HCT116 (cell line): ENCODE measurements around the gene GRID2. TPM values are rescaled to one million over a fixed set of nuclear protein-coding genes. Genes with fewer than 3 reads are reported as not detected.

Experiments used
- ATAC-seq: fragments of 200-7000 bp; cut with Tn5 transposase; 2 replicates; pipeline ENCODE4 v1.9.1; 2020; ENCODE audit warnings: mild to moderate bottlenecking, moderate library complexity
- BruUV-seq: library from RNA; stranded (reverse); fragments of 400-500 nt; replicated peaks from 2 replicates; lab custom pipeline; 2021; lab: Mats Ljungman, UMichigan
- CTCF ChIA-PET: fragments of 300-600 bp; sonication (Branson Sonifier 250); formaldehyde crosslinking; loops from one replicate; lab custom pipeline; 2021; ENCODE audit warnings: antibody characterized with exemption; lab: Charles Lee
- POLR2A ChIA-PET: fragments of 300-600, 350-600 bp; sonication (Branson Sonifier 250); formaldehyde crosslinking; loops from one replicate; lab custom pipeline; 2021; ENCODE audit warnings: antibody characterized with exemption; lab: Charles Lee
- RAD21 ChIA-PET, 2 experiments: fragments of 300-600 bp; sonication (Branson Sonifier 250); formaldehyde crosslinking; loops; one replicate each; lab custom pipeline; 2023; ENCODE audit warnings: low total read pairs in 2 of 2; ENCODE audit not compliant: uncharacterized antibody in 2 of 2, unreplicated experiment in 2 of 2, low non-redundant PET in 1 of 2; lab: Charles Lee
- DNase-seq: peaks from one replicate; pipeline ENCODE4 v3.0.0-alpha.2; 2010; ENCODE audit warnings: low read depth, low spot score
- H2AFZ ChIP-seq: fragments of 200-600 bp; shearing (Covaris generic), sonication (generic); 2 replicates; pipeline ENCODE4 v1.6.1; 2017; ENCODE audit warnings: low read depth, mixed run types, mixed read lengths, antibody characterized with exemption, low read length; ENCODE audit not compliant: poor library complexity, severe bottlenecking
- H3K27ac ChIP-seq: 2 replicates; pipeline ENCODE4 v1.5.1; 2012; ENCODE audit warnings: low read depth, low read length
- H3K27me3 ChIP-seq: fragments of 200-600 bp; sonication (generic); 2 replicates; pipeline ENCODE4 v1.6.1; 2016; ENCODE audit warnings: mixed run types, low read length, mixed read lengths; ENCODE audit not compliant: insufficient read depth
- H3K36me3 ChIP-seq, 2 experiments: fragments of 200-500 bp in 1 of 2; fragments of 200-600 bp in 1 of 2; sonication (Bioruptor generic) in 1 of 2; sonication (generic) in 1 of 2; 2 replicates each; pipeline versions ENCODE4 v1.5.1 to v1.6.1; 2014 to 2016; ENCODE audit warnings: low read length in 2 of 2, inconsistent platforms in 1 of 2, mixed read lengths in 1 of 2, mixed run types in 1 of 2; ENCODE audit not compliant: insufficient read depth in 2 of 2, control insufficient read depth in 1 of 2
- H3K4me1 ChIP-seq, 2 experiments: fragments of 200-600 bp in 1 of 2; sonication (generic) in 1 of 2; 2 replicates each; pipeline versions ENCODE4 v1.5.1 to v1.6.1; 2012 to 2017; ENCODE audit warnings: low read length in 2 of 2, inconsistent platforms in 1 of 2, mild to moderate bottlenecking in 1 of 2, mixed read lengths in 1 of 2, mixed run types in 1 of 2, moderate library complexity in 1 of 2; ENCODE audit not compliant: insufficient read depth in 2 of 2, control insufficient read depth in 1 of 2
- H3K4me2 ChIP-seq: fragments of 200-600 bp; sonication (generic); 2 replicates; pipeline ENCODE4 v1.6.1; 2017; ENCODE audit warnings: mixed run types, low read length, mixed read lengths
- H3K4me3 ChIP-seq, 2 experiments: fragments of 200-600 bp in 1 of 2; sonication (generic) in 1 of 2; replicated peaks in 1 of 2; 2 replicates each; pipeline ENCODE4 v1.5.1; 2011 to 2016; ENCODE audit warnings: low read length in 2 of 2, control low read depth in 1 of 2, low read depth in 1 of 2, mild to moderate bottlenecking in 1 of 2, mixed read lengths in 1 of 2, mixed run types in 1 of 2
- H3K79me2 ChIP-seq: fragments of 200-600 bp; sonication (generic); 2 replicates; pipeline ENCODE4 v1.6.1; 2017; ENCODE audit warnings: mild to moderate bottlenecking, mixed run types, low read length, moderate library complexity, mixed read lengths; ENCODE audit not compliant: insufficient read depth
- H3K9ac ChIP-seq: fragments of 200-600 bp; sonication (generic); 2 replicates; pipeline ENCODE4 v1.6.1; 2016; ENCODE audit warnings: low read length, mixed read lengths
- H3K9me2 ChIP-seq: fragments of 200-600 bp; sonication (generic), shearing (Covaris generic); 2 replicates; pipeline ENCODE4 v1.6.1; 2017; ENCODE audit warnings: mixed run types, mild to moderate bottlenecking, moderate library complexity; ENCODE audit not compliant: insufficient read depth
- H3K9me3 ChIP-seq, 2 experiments: fragments of 200-500 bp in 1 of 2; fragments of 200-600 bp in 1 of 2; sonication (Bioruptor generic) in 1 of 2; sonication (generic) in 1 of 2; 2 replicates each; pipeline ENCODE4 v1.6.1; 2014 to 2017; ENCODE audit warnings: low read length in 2 of 2, mixed read lengths in 2 of 2, inconsistent platforms in 1 of 2, low read depth in 1 of 2, mild to moderate bottlenecking in 1 of 2, mixed run types in 1 of 2, moderate library complexity in 1 of 2; ENCODE audit not compliant: control insufficient read depth in 1 of 2, insufficient read depth in 1 of 2
- H4K20me1 ChIP-seq: fragments of 200-600 bp; sonication (generic), shearing (Covaris generic); 2 replicates; pipeline ENCODE4 v1.6.1; 2017; ENCODE audit warnings: mixed run types, mild to moderate bottlenecking, moderate library complexity; ENCODE audit not compliant: insufficient read depth
- ATF3 ChIP-seq: IDR thresholded peaks from 2 replicates; pipeline ENCODE4 v1.6.1; 2012
- CEBPB ChIP-seq: IDR thresholded peaks from 2 replicates; pipeline ENCODE4 v1.6.1; 2012; ENCODE audit warnings: low read depth
- CTCF ChIP-seq, 3 experiments: fragments of 200-600 bp in 1 of 3; sonication (generic) in 1 of 3; IDR thresholded peaks in 2 of 3; conservative IDR thresholded peaks in 1 of 3; 2 replicates each; pipeline ENCODE4 v1.5.1; 2012 to 2017; ENCODE audit warnings: low read depth in 2 of 3, low read length in 2 of 3, antibody characterized with exemption in 1 of 3, borderline replicate concordance in 1 of 3, control low read depth in 1 of 3, mild to moderate bottlenecking in 1 of 3, mixed read lengths in 1 of 3, mixed run types in 1 of 3, moderate library complexity in 1 of 3; ENCODE audit not compliant: insufficient read depth in 1 of 3
- EZH2 ChIP-seq: fragments of 200-600 bp; sonication (generic); IDR thresholded peaks from 2 replicates; pipeline ENCODE4 v1.6.1; 2017; ENCODE audit warnings: antibody characterized with exemption, mixed run types
- EZH2phosphoT487 ChIP-seq: fragments of 200-600 bp; IDR thresholded peaks from 2 replicates; pipeline ENCODE4 v1.6.1; 2018; ENCODE audit warnings: antibody characterized with exemption, borderline replicate concordance
- MAX ChIP-seq: IDR thresholded peaks from 2 replicates; pipeline ENCODE4 v1.6.1; 2012
- POLR2A ChIP-seq: IDR thresholded peaks from 2 replicates; pipeline ENCODE4 v1.7.0; 2011; ENCODE audit warnings: borderline replicate concordance; ENCODE audit not compliant: insufficient read depth, insufficient read length; ENCODE audit errors: extremely low read depth
- ZBTB33 ChIP-seq: IDR thresholded peaks from 2 replicates; pipeline ENCODE4 v1.6.1; 2011; ENCODE audit warnings: mild to moderate bottlenecking, low read length, moderate library complexity; ENCODE audit not compliant: insufficient replicate concordance; ENCODE audit errors: extremely low read depth
- ZFX ChIP-seq: fragments of 450-650 bp; IDR thresholded peaks from 2 replicates; pipeline ENCODE4 v1.6.1; 2017
- ZNF274 ChIP-seq: fragments of 200-500 bp; sonication (Bioruptor generic); IDR thresholded peaks from 2 replicates; pipeline ENCODE4 v1.6.1; 2014; ENCODE audit warnings: mild to moderate bottlenecking, low read depth, low read length, inconsistent platforms
- intact Hi-C: fragments of 100-400 bp; cut with micrococcal nuclease; formaldehyde crosslinking; loops from 2 replicates; pipeline ENCODE4 v1.10.0; 2022
- total RNA-seq: library from RNA; stranded (reverse); gene quantifications from one replicate; pipeline ENCODE4 v1.2.1, GENCODE V29; 2021; ENCODE audit not compliant: unreplicated experiment

Gene GRID2
- total RNA-seq, 1 experiment from 2014 or later, result not detected

DNA sequence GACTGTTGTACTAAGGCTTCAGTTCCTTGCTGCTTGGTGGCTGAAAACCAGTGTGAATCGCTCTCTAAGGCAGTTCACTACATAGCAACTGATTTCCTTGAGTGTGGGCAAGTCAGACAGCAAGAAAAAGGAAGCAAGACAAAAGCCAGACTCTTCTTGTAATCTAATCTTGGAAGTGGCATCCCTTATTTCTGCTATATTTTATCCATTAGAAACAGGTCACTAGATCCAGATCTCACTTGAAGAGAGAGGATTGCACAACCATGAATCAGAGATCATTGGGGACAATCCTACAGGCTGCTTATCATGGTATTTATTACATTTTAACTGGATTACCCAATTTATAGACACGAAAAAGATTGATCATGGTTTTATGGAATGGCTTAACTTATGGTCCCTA is 684.5 kb downstream of the GRID2 start:
- Histone ChIP-seq H3K4me2 (no peak overlapping the region), H3K9me3 (no peaks in the 10 kb centered on the region), H4K20me1 (no peaks in the 10 kb centered on the region), H3K4me1 (no peaks in the 10 kb centered on the region), H3K36me3 (no peaks in the 10 kb centered on the region), H3K9ac (no peak overlapping the region), H2AFZ (no peak overlapping the region), H3K27me3 (no peaks in the 10 kb centered on the region), H3K79me2 (no peaks in the 10 kb centered on the region), H3K4me3 (no peak overlapping the region), H3K9me2 (no peaks in the 10 kb centered on the region), H3K27ac (no peak overlapping the region)
- TF ChIP-seq ZBTB33 (no peak), MAX (no peak), CTCF (IDR thresholded peaks at IDR 0.05 in 2 of 3, conservative IDR thresholded peaks at IDR 0.05 in 1 of 3; ENCODE audit: borderline replicate concordance in 1 of 3, insufficient read depth in 1 of 3, low read depth in 2 of 3, low read length in 2 of 3) (no peak), EZH2 (no peak)
- ChIA-PET POLR2A (no interaction called here), RAD21 (no interaction called here), CTCF (no interaction called here)
- DNase-seq (no peak), ATAC-seq (no peak)
- BruUV-seq, result no TSS peak
- intact Hi-C loops, result no loop called here

DNA sequence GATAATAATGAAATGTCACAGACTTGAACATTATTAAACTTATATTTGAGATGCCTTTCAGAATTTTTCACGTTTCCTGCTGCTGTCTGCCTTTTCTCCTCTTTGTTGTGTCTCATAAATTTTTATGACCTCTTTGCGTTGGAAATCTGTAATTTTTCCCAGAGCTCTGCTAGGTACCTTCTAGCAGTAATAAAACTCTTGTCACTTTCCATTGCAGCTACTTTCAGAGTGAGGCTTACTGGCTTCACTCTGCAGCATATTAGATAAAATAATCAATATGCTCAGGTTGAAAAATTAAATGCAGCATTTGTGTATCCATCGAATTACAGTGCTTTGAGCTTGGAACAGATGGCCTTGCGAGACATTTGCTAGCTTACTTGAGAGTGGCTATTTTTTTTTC is 689.0 kb downstream of the GRID2 start:
- H3K9ac ChIP-seq, result no peak overlapping the region
- H3K79me2 ChIP-seq, result no peaks in the 10 kb centered on the region
- no peaks in the 10 kb centered on the region for H4K20me1 ChIP-seq
- ChIA-PET POLR2A (no interaction called here), RAD21 (no interaction called here), CTCF (no interaction called here)
- H2AFZ ChIP-seq, result no peak overlapping the region
- H3K4me3 ChIP-seq, result no peak overlapping the region
- H3K9me3 ChIP-seq, result no peaks in the 10 kb centered on the region
- H3K4me2 ChIP-seq, result no peak overlapping the region
- DNase-seq (no peak), ATAC-seq (no peak)
- H3K27me3 ChIP-seq, result no peaks in the 10 kb centered on the region
- intact Hi-C loops, result no loop called here
- no TSS peak for BruUV-seq
- no peaks in the 10 kb centered on the region for H3K4me1 ChIP-seq
- H3K9me2 ChIP-seq, result no peaks in the 10 kb centered on the region
- H3K27ac ChIP-seq, result no peak overlapping the region
- no peaks in the 10 kb centered on the region for H3K36me3 ChIP-seq
- TF ChIP-seq EZH2phosphoT487 (no peak), POLR2A (no peak), CTCF (IDR thresholded peaks at IDR 0.05 in 2 of 3, conservative IDR thresholded peaks at IDR 0.05 in 1 of 3; ENCODE audit: borderline replicate concordance in 1 of 3, insufficient read depth in 1 of 3, low read depth in 2 of 3, low read length in 2 of 3) (no peak), ATF3 (no peak), ZBTB33 (no peak), ZFX (no peak), ZNF274 (no peak), CEBPB (no peak)
